Measurements from ENCODE around the gene GTPBP4.
"Not testable (repeated sequence)": the region's sequence is repeated elsewhere in the genome, so short reads cannot be mapped to it uniquely, and the experiment has no call there.

The GTPBP4 gene

DNA sequence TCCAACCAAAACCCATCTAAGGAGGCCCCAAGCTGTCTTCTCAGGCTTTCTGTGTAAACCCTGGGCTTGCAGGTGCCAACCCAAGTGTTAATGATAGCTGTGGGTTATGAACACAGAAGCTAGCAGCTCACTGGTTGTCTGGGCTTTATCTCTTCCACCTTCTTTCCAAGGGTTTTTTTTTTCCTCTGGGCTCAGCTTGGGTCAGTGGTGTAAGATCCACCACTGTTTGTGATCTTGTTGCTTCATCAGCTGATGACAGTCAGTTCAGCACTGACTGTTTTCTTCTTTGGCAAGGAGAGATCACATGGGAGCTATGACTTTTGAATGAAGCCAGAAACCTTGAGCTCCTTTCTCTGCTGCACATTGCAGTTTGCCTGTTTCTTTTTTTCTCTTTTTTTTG, 4.6 kb downstream of the GTPBP4 start:
- DNase-seq, result no peak

DNA sequence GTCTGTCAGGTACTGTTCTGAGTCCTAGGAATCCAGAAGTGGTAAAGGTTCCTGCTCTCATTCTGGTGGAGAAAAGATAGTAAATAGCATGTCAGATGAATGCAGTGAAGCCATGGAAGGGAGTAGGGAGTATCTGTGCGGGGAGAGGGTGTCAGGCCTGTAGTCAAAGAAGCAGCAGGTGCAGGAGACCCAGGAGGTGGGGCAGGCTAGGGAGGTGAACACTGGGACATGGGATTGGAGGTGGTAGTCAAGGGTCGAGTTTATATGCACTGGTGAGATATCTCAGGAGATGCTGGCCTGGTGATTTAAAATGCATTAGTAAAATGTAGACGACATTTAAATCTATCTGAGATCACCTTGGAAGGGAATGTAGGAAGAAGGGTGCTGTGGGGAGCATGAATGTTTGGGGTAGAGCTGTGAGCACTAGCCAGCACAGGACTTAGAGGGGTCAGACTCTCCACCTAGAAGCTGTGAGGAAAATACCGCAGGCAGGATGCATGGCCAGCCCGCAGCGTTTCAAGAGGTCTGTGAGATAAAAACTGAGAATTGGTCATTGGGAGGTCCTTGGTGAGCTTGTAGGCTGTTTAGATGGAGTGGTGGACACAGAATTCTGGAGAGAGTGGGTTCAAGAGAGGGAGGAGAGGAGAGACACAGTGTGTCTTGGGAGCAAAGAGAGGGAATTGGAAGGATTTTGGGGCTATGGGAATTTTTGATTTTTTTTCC, 6.8 kb downstream of the GTPBP4 start:
- no peak for DNase-seq

DNA sequence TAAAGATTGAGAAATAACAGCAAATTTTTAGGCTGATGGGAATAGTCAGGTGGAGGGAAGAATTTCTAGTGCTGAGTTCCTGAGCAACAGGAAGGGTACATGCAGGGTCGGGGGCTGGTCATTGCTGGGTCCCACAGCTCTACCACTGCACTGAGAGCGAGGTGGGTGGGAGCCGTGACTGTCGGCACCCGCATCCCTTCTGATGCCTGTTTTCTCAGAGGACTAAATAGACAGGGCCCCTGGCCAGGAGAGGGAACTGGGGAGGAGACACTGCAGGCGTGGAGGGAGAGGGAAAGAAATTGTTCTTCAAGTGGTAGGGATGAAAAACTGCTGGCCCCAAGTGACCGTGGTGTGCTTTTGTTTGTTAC, 7.3 kb downstream of the GTPBP4 start:
- no peak for DNase-seq

DNA sequence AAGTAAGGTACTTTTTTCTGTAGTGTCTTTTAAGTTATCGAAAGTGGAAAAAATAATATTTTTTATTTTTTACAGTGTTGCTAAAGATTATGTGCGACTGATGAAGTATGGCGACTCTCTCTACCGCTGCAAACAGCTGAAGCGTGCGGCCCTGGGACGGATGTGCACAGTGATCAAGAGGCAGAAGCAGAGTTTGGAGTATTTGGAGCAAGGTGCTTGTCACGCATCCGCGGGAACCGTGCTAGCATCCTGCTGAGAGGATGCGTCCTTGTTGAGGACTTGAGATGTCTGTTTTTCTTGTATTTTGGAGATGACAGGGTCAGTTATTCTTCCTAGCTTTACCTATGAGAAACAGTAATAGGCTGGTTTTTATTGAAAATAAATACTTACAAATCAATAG, 7.8 kb downstream of the GTPBP4 start:
- DNase-seq, result no peak

DNA sequence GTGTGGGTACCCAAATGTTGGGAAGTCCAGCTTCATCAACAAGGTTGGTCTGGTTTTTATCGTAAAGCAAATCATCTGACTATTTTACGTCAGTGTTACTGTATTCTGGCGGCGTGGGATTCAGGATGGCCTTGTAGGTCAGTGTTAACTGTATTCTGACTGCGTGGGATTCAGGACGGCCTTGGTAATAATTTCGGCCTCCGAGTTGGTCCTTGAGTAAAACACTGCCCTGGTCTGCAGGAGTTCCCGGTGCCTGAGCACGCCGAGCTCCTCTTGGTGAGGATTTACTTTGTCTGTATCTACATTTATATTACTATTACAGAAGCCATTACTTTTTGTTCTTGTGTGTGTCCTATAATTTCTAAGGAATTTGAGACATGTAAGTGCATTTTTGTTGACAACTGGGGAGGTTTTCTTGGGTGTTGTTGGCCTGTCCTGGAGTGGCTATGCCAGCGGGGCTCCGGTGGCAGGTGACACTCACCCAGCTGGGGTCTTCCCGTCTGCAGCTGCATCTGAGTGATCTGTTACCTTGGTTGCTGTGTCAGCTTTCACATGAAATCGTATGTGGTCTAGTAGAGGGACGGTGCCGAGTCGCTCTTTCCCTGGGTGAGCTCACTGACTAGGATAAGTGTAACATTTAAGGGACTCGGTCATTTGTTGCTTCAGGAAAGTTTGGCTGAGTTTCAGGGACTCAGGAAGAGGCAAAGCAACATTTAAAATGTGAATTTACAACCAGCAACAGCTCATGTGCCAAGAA, 9.2 kb downstream of the GTPBP4 start:
- no peak for DNase-seq

DNA sequence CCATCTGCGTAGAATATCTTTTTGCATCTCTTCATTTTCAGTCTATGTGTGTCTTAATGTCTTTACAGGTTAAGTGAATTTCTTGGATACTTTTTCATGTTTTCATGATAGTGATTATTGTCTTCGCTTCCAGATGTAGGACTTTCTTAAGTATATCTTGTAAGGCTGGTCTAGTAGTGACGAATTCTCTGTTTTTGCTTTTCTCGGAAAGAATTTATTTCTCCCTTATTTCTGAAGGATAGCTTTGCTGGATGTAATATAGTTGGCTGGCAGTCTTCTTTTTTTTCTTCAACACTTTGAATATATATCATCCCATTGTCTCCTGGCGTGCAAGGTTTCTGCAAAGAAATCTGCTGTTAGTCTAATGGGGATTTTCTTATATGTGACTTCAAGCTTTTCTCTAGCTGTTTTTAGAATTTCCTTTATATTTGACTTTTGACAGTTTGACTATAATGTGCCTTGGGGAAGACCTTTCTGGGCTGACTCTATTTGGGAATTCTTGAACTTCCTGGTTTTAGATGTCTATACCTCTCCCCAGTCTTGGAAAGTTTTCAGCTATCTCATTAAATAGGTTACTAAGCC, 14.3 kb downstream of the GTPBP4 start:
- DNase-seq, result no peak

DNA sequence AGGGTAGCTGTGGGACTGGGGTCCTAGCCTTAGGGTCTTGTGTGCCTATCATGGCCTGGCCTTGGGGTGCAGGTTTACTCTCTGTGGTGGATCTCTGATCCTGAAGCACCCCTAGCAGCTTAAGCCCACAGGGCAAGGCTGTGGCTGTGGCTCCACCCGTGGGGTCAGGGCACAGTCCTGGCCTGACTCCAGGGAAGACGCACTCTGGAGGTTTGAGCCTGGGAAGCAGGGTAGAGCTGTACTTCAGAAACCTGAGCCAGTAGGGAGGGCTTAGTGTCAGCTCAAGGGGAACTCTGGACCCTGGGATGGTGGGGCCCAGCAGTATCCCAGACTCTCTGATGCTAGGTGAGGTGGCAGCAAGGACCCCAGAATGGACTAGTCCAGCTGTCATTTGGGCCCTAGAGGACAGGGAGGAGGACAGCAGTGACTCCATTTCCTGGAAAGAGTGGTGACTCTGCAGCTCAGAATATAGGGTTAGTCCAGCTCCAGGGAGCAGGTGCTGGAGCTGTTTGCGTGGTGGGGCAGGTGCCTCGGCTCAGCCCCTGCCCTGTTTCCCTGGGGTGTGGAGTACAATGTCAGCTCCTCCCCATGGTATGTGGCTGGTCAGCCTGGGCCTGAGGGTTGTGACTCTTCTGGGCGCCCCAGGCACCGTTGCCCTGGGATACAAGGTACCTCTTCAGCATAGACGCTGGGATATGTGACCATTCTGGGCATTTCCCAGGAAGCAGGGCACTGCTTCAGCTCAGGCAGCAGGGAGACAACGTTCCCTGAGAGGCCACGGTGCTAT, 15.8 kb downstream of the GTPBP4 start:
- DNase-seq, result no peak

DNA sequence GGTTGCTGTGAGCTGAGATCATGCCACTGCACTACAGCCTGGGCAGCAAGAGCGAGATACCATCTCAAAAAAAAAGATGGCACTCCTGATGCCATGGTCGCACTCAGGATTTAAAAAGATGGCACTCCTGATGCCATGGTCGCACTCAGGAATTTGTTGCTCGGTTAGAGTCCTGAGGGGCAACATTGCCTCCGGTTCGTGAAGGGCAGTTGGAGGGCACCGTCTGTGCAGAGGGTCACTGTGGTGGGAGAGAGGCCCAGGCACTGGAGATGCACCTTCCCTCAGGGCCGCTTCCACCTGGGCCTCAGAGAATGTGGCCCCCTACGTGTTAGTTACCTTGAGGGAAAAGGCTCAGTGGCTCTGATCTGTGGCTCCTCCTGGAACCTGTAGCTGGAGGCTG, 18.3 kb downstream of the GTPBP4 start:
- no peak for DNase-seq

DNA sequence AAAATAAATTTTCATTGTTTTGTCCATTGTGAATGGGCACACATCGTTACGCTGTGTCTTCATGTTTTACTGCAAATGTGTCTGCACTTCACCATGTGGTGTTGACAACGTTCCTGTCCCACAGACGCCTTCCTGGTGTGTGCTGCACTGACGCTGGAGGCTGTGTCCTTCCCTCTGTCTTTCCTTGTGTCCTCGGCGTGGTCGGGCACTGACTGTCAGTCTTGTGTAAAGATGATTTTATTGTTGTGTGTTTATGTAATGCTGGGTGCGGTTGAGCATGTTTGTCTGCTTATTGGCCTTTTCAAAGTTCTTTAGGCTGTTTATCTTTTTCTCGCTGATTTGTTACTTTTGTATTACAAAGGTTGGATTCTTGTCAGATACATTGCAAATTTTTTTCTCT, 19.3 kb downstream of the GTPBP4 start:
- DNase-seq, result no peak

DNA sequence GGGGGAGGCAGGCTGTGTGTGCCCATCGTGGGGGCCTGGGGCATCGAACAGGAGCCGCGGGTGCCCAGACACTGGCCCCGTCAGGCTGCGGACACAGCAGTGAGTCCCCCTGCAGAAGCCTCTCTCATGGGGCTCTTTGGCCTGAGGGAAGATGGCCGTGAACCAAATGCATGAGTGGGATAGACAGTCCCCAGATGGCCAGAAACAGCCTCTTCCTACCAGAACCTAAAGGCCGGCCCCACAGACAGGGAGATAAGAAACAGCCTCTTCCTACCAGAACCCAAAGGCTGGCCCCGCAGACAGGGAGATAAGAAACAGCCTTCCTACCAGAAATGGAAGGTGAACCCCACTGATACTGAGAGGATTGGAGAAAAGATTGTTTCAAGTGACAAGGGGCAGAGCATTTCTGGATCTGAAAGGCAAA, 20.8 kb downstream of the GTPBP4 start:
- DNase-seq, result no peak

DNA sequence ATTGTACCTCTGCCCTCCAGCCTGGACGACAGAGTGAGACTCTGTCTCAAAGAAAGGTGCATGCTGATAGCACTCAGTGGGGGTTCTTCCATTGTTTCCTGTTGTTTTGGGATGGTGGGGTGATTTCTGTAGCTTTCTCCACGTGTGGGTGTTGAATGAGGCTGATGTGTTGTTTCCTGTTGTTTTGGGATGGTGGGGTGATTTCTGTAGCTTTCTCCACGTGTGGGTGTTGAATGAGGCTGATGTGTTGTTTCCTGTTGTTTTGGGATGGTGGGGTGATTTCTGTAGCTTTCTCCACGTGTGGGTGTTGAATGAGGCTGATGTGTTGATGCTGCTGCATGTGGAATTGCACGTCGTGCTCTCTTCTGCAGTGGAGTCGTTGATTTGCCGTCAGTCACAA, 21.7 kb downstream of the GTPBP4 start:
- not testable (repeated sequence) for DNase-seq

DNA sequence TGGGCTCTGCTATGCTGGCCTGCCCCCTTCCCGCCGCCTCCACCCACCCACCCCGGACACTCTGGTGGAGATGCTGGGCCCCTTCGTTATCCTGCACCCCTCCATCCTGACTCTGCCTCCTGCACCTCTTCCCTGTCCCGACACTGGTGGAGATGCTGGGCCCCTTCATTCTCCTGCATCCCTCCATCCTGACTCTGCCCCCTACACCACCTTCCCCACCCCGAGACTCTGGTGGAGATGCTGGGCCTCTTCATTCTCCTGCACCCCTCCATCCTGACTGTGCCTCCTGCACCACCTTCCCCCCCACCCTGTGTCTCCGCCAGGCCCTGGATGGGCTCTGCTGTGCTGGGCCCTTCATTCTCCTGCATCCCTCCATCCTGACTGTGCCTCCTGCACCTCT, 22.5 kb downstream of the GTPBP4 start:
- DNase-seq, result no peak

DNA sequence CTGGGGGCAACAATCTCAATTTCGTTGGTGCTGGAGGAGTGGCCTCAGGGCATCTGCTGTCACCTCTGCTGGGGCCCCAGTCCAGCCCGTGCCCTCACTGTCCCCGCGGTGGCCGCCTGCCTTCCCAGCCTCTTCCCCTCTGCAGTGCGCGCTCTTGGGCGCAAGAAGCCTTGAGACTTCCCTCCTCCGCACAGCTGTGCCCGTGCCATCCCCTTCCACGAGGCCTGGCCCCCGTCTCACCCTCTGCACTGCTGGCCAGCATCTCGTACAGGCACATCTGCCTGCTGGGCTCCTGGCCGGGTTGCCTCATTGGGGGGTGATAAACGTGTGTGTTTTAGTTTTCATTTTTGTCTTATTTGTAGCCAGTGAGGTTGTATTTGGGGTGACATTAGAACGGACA, 23.5 kb downstream of the GTPBP4 start:
- DNase-seq, result no peak

DNA sequence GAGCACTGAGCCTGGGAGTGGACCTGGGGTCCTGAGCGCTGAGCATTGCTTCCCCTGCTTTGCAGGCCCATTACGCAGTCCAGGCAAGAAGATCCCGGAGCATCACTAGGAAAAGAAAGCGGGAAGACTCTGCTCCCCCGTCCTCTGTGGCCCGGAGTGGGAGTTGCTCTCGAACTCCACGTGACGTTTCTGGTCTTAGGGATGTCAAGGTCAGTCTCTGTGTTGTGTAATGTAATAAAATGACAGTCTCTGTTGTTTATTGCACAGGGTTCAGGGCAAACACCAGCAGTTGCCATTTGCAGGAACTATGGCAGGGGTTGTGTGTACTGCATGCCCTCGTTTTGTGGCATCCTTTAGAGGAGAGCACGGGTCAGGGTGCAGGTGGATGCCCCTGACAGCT, 27.5 kb downstream of the GTPBP4 start:
- DNase-seq, result no peak

DNA sequence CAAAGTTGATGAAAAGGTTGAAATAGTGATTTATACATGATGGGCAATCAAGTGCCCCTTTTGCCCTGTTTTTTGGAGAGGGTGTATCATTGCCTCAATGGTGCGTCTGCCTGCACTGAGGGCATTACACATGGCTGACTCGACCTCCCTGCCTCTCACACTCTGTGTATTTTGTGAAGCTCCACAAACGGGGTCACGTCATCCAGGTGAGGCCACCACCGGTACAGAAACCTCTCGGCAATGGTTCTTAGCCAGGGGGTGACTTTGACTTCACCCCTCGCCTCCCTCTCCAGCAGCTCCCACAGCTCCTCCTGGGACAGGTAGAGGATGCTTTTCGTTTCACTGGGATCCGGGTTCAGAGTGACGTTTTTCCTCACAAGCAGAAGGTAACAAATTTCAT, 31.1 kb downstream of the GTPBP4 start:
- no peak for DNase-seq

DNA sequence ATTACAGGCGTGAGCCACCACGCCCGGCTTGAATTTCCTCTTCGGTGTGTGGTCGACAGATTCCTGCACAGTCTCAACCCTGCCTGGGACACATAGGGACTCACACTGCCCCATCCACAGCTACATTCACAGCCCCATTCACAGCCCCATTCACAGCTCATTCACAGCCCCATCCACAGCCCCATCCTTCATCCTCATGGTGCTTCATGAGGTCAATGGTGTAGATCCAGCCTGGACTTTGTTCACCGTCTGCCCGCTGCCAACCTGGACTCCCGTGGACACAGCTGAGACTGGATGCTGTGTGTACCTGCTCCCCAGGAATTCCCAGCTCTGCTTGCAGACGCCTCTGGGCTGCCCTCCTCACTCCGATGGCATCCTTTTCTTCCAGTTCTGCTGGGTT, 32.2 kb downstream of the GTPBP4 start:
- DNase-seq, result no peak

DNA sequence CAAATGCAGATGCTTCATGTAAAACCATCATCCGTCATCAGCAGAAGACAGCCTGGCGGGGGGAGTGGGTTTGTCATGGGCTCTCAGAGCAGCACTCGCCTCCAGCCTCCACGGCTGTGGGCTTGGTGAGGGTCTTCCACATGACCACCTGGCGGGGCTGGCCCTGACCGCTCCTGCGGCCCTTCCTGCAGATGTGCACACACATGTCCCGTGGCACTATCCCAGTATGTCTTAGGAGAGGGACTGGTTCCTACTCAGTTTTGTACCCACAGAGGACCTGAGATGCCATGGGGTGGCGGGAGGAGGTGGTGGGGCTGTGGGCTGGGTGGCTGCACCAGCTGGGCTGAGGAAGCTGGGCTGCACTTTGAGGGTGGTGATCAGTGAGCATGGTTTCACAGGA, 32.7 kb downstream of the GTPBP4 start:
- no peak for DNase-seq

DNA sequence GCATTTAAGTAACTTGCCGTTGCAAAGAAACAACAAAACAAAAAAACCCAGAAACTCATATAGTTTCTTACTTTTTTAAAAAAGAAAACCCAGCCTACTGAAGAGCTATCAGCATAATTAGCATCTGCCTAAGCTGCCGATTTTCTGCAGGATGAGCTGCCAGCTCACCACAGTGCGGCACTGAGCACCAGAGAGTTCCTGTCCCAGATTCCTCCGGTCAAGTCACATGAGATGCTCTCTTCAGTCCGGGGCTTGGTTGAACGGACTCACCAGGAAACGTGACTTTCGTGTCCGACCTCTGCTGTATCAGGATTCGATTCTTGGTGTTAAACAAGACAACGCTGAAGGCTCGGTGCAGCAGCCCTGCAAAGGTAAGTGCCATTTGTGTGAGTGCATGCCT, 34.2 kb downstream of the GTPBP4 start:
- DNase-seq, result no peak

DNA sequence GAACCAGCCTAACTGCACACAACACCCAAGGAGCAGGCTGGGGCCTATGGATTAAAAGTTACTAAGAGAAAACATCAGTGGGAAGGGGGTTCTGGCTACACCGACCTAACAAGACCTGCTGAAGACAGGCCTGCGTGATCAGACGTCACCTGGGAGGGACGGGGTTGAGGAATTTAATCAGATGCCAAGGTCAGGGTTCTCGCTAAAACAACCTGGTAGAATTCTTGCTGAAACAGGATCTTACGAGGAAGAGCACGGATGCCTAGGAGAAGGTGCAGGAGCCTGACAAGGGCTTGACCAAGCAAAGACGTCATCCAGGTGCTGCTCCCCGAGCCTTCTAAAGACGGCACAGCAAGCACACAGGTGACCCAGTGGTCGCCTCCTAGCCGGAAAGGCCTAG, 35.9 kb downstream of the GTPBP4 start:
- no peak for DNase-seq

DNA sequence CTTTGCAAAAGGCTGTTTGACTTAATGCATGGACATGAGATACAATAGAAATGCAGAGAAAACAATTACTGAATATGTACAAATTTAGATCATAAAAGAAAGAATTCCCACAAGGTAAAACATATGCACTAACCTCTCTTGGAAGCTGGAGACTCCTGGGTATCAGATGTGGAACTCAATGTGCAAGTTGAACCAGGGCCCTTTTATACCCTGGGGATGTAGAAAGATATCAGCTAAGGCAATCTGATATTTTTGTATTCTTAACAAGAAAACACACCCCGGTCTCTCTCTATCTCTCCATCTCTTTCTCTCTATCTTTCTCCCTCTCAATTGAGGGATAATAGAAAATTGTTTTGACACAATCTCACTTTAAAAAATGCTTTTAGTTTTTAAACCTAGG, 37.4 kb downstream of the GTPBP4 start, which contains the start of gene IDI2:
Gene IDI2 (minus strand): TSS at position 177 of the 400 bp plus-strand sequence. CDS start 1,136 bp downstream, outside the sequence.
- no peak for DNase-seq

DNA sequence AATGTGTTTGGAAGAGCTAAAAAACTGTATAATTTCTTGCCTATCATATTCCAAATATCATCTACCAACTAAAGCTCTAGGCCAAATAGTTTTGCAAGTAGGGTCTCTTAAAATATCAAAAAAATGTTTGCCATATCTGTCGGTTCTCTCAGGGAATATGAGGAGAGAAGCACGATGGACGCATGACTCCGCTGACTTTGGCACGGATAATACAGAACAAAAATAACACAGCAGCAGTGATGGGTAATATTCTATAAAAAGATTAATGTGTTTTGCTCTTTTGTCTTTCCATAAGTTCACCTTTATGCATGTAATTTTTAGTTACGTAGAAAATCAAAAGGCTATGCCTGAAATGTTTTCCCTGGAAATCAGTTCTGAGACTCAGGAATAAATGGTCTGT, 38.3 kb downstream of the GTPBP4 start:
- no peak for DNase-seq

DNA sequence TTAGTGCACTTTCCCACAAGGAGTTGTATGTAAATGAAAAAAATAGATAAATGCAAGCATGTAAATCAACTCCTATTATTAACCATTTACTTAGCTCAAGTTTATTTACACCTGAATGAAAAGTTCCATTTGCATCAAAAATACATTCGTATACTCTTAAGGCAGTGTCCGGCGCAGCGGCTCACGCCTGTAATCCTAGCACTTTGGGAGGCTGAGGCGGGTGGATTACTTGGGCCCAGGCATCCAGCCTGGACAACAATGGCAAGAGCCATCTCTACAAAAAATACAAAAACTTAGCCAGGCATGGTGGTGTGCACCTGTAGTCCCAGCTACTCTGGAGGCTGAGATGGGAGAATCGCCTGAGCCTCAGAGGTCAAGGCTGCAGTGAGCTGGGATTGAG, 41.6 kb downstream of the GTPBP4 start:
- no peak for DNase-seq

DNA sequence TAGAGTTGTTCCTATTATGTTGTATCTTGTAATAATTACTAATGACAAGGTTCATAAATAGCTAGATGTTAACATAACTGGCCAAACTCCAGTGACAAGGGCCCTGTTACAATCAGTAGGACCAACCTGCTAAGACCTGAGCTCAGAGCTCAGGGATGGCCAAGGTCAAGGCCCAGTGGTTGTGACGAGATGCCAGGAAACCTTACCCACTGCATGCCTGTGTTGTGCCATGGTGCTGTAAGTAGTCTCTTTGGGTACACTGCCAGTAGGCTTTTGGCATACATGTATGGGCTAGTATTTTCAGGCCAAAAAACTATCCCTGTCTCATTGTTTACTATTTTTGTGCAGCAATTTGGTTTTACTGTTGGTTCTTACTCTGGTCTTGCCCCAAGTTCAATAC, 45.4 kb downstream of the GTPBP4 start:
- DNase-seq, result no peak

DNA sequence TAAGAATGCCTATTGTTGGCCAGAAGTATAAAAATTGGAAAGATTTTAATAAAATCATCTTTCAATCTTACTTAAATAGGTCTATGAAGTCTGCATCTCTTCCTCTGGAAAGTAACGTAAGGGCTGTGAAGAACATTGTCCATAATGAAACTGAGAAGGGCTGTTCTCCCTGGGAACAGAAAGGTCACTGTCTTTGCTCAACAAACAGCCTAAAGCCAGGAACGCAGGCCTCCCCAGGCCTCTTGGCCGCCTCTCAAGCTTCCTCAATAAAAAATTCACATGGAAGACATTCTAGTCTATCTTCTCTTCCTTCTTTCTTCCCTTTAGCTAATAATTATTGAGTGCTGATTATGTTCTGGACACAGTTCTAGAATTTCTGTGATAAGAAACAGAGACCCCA, 46.5 kb downstream of the GTPBP4 start:
- no peak for DNase-seq

All from NCI-H69 (cell line).